HFFc6 (cell line): ENCODE measurements around the gene LACRT. TPM values are rescaled to one million over a fixed set of nuclear protein-coding genes. Genes with fewer than 3 reads are reported as not detected.
"Not testable (repeated sequence)": the region's sequence is repeated elsewhere in the genome, so short reads cannot be mapped to it uniquely, and the experiment has no call there.

Experiments used
- DNase-seq: peaks from one replicate; pipeline ENCODE4 v3.0.0-alpha.2; 2018
- H3K27ac Mint-ChIP-seq: 2 replicates; pipeline ENCODE4 v1.8.0; 2020; ENCODE audit warnings: mild to moderate bottlenecking, mixed read lengths
- H3K27me3 Mint-ChIP-seq: 2 replicates; pipeline ENCODE4 v1.8.0; 2021; ENCODE audit warnings: mild to moderate bottlenecking, moderate library complexity, mixed read lengths; ENCODE audit not compliant: insufficient read depth
- H3K36me3 Mint-ChIP-seq: 2 replicates; pipeline ENCODE4 v1.8.0; 2021; ENCODE audit warnings: low read depth, mixed read lengths
- H3K4me1 Mint-ChIP-seq: 2 replicates; pipeline ENCODE4 v1.8.0; 2020; ENCODE audit warnings: low read depth, mixed read lengths
- H3K4me3 Mint-ChIP-seq: 2 replicates; pipeline ENCODE4 v1.8.0; 2020; ENCODE audit warnings: mild to moderate bottlenecking, moderate library complexity, mixed read lengths
- H3K9me3 Mint-ChIP-seq: 2 replicates; pipeline ENCODE4 v1.8.0; 2020; ENCODE audit warnings: mild to moderate bottlenecking, mixed read lengths
- total RNA-seq, 6 experiments: library from RNA; stranded (reverse); fragmentation: NEBNext Ultra II Directional; extraction: Animal tissue kit (Norgen Biotek cat#: 25700); gene quantifications; 2 replicates in 1 of 6; 3 replicates in 5 of 6; pipeline ENCODE4 v1.2.3, GENCODE V29; 2021
- TF ChIP-seq, protein P1 (sequence below): fragments of 200-600 bp; sonication (generic); IDR thresholded peaks from 2 replicates; pipeline ENCODE4 v1.5.0; 2021; ENCODE audit warnings: antibody characterized with exemption, mild to moderate bottlenecking

The LACRT gene
- total RNA-seq, 6 experiments from 2014 or later = not detected

DNA sequence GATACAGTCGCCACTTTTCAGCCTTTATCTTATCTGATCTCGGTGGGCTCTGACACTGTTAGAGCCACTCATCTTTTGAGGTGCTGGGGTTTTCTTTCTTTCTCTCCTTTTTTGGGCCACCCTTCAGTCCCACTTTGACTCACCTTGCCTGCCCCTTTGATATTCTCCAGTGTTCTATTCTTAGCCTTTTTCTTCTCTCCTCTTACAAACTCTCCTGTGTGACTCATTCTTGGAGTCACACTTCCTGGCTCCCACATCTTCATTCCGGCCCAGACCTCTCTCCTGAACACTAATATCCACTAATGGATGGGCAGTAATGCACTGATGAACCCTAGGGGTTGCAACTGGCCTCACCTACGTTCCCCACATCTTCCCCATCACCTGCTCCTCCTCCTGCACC lies 15.7 kb upstream of the LACRT start:
- no peak overlapping the region for H3K4me3 Mint-ChIP-seq
- no peaks in the 10 kb centered on the region for H3K36me3 Mint-ChIP-seq
- H3K27ac Mint-ChIP-seq = no peak overlapping the region
- no peaks in the 10 kb centered on the region for H3K9me3 Mint-ChIP-seq
- H3K4me1 Mint-ChIP-seq = no peaks in the 10 kb centered on the region
- peaks cover 22% of the 10 kb centered on the region for H3K27me3 Mint-ChIP-seq
- peak; percentile 6 for DNase-seq
- TF ChIP-seq, protein P1, sequence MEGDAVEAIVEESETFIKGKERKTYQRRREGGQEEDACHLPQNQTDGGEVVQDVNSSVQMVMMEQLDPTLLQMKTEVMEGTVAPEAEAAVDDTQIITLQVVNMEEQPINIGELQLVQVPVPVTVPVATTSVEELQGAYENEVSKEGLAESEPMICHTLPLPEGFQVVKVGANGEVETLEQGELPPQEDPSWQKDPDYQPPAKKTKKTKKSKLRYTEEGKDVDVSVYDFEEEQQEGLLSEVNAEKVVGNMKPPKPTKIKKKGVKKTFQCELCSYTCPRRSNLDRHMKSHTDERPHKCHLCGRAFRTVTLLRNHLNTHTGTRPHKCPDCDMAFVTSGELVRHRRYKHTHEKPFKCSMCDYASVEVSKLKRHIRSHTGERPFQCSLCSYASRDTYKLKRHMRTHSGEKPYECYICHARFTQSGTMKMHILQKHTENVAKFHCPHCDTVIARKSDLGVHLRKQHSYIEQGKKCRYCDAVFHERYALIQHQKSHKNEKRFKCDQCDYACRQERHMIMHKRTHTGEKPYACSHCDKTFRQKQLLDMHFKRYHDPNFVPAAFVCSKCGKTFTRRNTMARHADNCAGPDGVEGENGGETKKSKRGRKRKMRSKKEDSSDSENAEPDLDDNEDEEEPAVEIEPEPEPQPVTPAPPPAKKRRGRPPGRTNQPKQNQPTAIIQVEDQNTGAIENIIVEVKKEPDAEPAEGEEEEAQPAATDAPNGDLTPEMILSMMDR = no peak

DNA sequence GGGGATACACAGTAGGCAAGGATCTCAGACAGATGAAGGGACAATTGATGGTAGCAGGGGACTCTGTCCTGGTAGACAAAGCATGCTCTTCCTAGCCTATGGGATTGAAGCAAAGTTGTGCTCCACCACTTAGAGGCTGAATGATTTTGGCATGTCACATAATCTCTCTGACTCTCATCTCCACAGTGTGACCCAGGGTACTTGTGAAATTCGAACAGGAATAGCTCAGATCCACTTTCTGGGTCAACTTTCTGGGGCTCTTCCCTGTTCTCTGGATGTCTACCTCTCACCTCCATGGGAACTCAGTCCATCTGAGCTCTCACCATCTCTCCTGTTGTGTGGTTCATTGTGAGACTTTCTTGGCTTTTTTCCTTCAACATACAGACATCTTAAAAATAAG lies 15.1 kb upstream of the LACRT start:
- Mint-ChIP-seq H3K27me3 (peaks cover 22% of the 10 kb centered on the region), H3K4me3 (no peak overlapping the region), H3K9me3 (no peaks in the 10 kb centered on the region), H3K27ac (no peak overlapping the region), H3K36me3 (no peaks in the 10 kb centered on the region), H3K4me1 (no peaks in the 10 kb centered on the region)
- TF ChIP-seq, protein P1 = no peak
- DNase-seq = no peak

DNA sequence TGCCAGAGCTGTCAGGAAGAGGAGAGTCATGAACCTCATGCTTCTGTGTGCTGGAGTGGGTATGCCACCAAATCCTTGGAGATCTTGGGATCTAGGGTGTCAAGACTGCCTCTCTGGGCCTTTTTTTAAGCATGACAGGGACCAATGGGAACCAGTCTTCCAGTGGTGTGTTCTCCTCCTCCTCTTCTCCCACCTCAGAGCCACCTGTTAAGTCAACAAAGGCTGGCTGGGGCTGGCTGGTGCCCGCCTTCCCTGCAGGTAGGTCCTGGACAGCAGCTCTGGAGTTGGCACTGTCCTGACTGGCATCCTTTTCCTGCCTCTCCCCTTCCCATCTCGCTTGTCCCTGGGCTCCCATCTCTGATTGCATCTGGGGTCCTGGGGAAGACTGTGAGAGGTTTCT lies 13.6 kb upstream of the LACRT start, which contains the start of gene DCD:
Gene DCD (minus strand): TSS at position 101 of the 400 bp plus-strand sequence. CDS start 62 bp downstream, at position 39.
- no peak for DNase-seq
- Mint-ChIP-seq H3K27me3 (peaks cover 18% of the 10 kb centered on the region), H3K27ac (no peak within 1 kb of the TSS), H3K4me3 (no peak within 1 kb of the TSS), H3K4me1 (no peaks in the 10 kb centered on the region), H3K9me3 (no peaks in the 10 kb centered on the region), H3K36me3 (no peaks in the 10 kb centered on the region)
- TF ChIP-seq, protein P1 = no peak

DNA sequence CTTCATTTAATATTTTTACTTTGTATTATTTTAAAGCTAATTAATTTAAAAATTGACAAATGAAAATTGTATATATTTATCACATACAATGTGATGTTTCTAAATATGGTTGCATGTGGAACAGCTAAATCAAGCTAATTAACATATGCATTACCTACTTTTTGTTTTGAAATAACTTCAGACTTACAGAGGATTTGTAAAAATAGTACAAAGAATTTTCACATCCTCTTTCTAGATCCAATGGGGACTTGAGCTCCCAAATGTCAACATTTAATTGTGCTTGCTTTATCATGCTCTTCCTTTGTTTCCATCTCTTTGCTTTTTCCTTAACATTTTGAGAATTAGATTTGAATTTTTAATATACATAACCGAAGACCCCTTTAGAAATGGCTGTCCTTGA lies 6.9 kb upstream of the LACRT start:
- Mint-ChIP-seq H3K4me1 (no peaks in the 10 kb centered on the region), H3K36me3 (no peaks in the 10 kb centered on the region), H3K27ac (no peak overlapping the region), H3K4me3 (no peak overlapping the region), H3K9me3 (no peaks in the 10 kb centered on the region), H3K27me3 (peaks cover 16% of the 10 kb centered on the region)
- TF ChIP-seq, protein P1 = no peak
- no peak for DNase-seq

DNA sequence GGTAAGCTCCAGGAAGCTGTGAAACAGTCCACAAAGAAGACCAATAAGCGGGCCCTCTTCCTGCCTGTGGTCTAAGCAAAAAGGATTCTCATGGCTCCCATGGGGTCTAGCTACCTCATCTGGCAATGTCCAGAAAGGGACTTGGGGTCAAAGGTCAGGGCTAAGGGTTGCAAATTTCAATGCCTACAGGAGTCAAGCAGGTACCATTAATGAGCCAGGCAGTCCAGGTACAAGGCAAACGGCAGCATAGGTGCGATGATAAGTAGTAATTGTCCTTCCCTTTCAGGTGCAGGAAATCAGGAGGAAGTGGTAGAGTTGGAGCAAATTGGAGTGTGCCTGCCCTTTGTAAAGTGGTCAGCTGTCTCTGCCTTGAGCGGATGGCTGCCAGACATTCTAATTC lies 6.4 kb upstream of the LACRT start:
- Mint-ChIP-seq H3K9me3 (no peaks in the 10 kb centered on the region), H3K27ac (no peak overlapping the region), H3K36me3 (no peaks in the 10 kb centered on the region), H3K27me3 (peaks cover 14% of the 10 kb centered on the region), H3K4me1 (no peaks in the 10 kb centered on the region), H3K4me3 (no peak overlapping the region)
- no peak for DNase-seq
- TF ChIP-seq, protein P1 = no peak

DNA sequence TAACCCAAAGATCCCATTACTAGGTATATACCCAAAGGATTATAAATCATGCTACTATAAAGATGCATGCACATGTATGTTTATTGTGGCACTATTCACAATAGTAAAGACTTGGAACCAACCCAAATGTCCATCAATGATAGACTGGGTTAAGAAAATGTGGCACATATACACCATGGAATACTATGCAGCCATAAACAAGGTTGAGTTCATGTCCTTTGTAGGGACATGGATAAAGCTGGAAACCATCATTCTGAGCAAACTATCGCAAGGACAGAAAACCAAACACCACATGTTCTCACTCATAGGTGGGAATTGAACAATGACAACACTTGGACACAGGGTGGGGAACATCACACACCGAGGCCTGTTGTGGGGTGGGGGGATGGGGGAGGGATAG lies 4.4 kb upstream of the LACRT start:
- H3K4me1 Mint-ChIP-seq, DNase-seq, H3K4me3 Mint-ChIP-seq, H3K36me3 Mint-ChIP-seq, H3K27ac Mint-ChIP-seq, H3K9me3 Mint-ChIP-seq: not testable (repeated sequence)
- peaks cover 14% of the 10 kb centered on the region for H3K27me3 Mint-ChIP-seq
